CD4-positive, CD25-positive, alpha-beta regulatory T cell (primary cell): ENCODE measurements around the gene CHST14. TPM values are rescaled to one million over a fixed set of nuclear protein-coding genes. Genes with fewer than 3 reads are reported as not detected.

Experiments
- ATAC-seq, 2 donors: fragments of 150-1000 bp; cut with Tn5 transposase; one replicate each; pipeline ENCODE4 v1.10.0; 2021; ENCODE audit warnings: low read depth in 2 of 2, moderate number of reproducible peaks in 2 of 2, moderate library complexity in 1 of 2
- DNase-seq, 3 donors: peaks; one replicate each; pipeline versions ENCODE4 v3.0.0 to v3.0.0-alpha.2; 2012 to 2022; ENCODE audit warnings: mixed read lengths in 1 of 3
- H3K27ac ChIP-seq: one replicate; pipeline ENCODE4 v1.7.0; 2013; ENCODE audit warnings: mild to moderate bottlenecking, low read length; ENCODE audit not compliant: insufficient read depth, poor library complexity, severe bottlenecking
- H3K27me3 ChIP-seq: one replicate; pipeline ENCODE4 v1.7.0; 2013; ENCODE audit warnings: low read length; ENCODE audit not compliant: control insufficient read depth, insufficient read depth
- H3K36me3 ChIP-seq: one replicate; pipeline ENCODE4 v1.7.0; 2013; ENCODE audit warnings: mild to moderate bottlenecking, low read length, moderate library complexity; ENCODE audit not compliant: control insufficient read depth, insufficient read depth
- H3K4me1 ChIP-seq: 2 replicates; pipeline ENCODE4 v1.7.0; 2013; ENCODE audit warnings: mild to moderate bottlenecking, low read length; ENCODE audit not compliant: insufficient read depth, control insufficient read depth, poor library complexity, severe bottlenecking
- H3K4me3 ChIP-seq: one replicate; pipeline ENCODE4 v1.7.0; 2013; ENCODE audit warnings: low read depth, mild to moderate bottlenecking, low read length, moderate library complexity
- H3K9me3 ChIP-seq, 2 experiments: 1 replicate in 1 of 2; 2 replicates in 1 of 2; pipeline ENCODE4 v1.7.0; 2013; ENCODE audit warnings: low read length in 2 of 2, mild to moderate bottlenecking in 1 of 2, moderate library complexity in 1 of 2; ENCODE audit not compliant: control insufficient read depth in 2 of 2
- H3K27ac Mint-ChIP-seq, 3 donors: one replicate each; pipeline ENCODE4 v1.8.0; 2020 to 2022; ENCODE audit warnings: mild to moderate bottlenecking in 3 of 3, mixed read lengths in 3 of 3, moderate library complexity in 2 of 3
- H3K27me3 Mint-ChIP-seq: one replicate; pipeline ENCODE4 v1.8.0; 2022; ENCODE audit warnings: mild to moderate bottlenecking, mixed read lengths
- H3K36me3 Mint-ChIP-seq: one replicate; pipeline ENCODE4 v1.8.0; 2020; ENCODE audit warnings: mixed read lengths
- H3K4me1 Mint-ChIP-seq, 4 donors: one replicate each; pipeline ENCODE4 v1.8.0; 2020 to 2022; ENCODE audit warnings: mixed read lengths in 4 of 4, mild to moderate bottlenecking in 1 of 4
- H3K4me3 Mint-ChIP-seq, 4 donors: one replicate each; pipeline ENCODE4 v1.8.0; 2020 to 2022; ENCODE audit warnings: mild to moderate bottlenecking in 4 of 4, mixed read lengths in 4 of 4, moderate library complexity in 3 of 4
- H3K9me3 Mint-ChIP-seq, 7 donors: one replicate each; pipeline ENCODE4 v1.8.0; 2020 to 2022; ENCODE audit warnings: mixed read lengths in 7 of 7, mild to moderate bottlenecking in 3 of 7, moderate library complexity in 2 of 7
- polyA plus RNA-seq, 4 donors: library from polyadenylated mRNA; unstranded; fragments of 300-500 nt; fragmentation: Illumina TruSeq; gene quantifications; one replicate each; pipeline ENCODE4 v1.2.3, GENCODE V29; 2021
- total RNA-seq: library from RNA; stranded (reverse); gene quantifications from one replicate; pipeline ENCODE4 v1.2.3, GENCODE V29; 2022

The CHST14 gene
- total and polyA plus RNA-seq, 5 donors from 2014 or later: 1.1 to 6.3 (median 1.5) TPM

DNA sequence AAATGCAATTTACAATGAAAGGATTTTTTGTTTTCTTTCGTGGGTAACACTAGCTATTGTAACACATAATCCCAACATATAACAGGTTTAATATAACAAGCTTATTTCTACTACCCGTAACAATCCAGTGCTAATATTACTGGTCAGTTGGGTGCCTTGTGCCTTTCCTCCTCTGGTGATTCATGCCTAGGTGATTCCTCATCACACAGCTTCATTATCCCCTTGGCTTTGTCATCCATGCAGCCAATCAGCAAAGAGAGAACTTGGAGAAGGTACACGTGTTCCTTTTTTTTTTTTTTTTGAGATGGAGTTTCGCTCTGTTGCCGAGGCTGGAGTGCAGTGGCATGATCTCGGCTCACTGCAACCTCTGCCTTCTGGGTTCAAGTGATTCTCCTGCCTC lies 30.7 kb downstream of the CHST14 start:
- Mint-ChIP-seq H3K9me3 (peaks cover 0 to 2% (median 0%) of the 10 kb centered on the region in 7 donors), H3K4me3 (no peak overlapping the region)

DNA sequence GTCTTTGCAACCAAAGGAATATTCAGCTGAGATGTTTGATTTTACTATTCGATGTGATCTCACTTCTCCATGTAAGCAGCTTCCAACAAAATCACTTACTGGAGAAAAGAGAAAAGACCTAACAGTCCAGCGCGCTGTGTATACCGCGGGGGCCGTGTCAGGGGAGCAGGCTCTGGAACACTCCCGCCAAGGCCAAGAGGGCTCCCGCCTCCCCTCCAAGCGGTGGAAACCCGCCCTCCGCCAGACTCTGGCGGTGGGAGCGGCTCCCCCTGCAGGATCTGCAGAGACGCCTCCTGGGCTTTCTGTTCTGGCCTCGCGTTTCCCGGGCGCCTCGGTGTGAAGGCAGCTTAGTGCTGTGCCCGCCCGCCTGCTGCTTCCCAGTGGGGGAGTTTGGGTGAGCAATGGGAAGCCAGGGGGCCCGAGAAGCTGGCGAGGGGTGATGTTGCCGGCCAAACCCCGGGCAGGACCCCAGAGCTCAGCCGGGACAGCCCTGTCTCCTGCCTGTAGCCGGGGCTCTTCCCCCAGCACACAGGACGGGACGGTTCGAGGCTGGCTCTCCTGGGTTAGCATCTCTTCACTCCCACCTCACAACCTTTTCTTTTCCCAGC lies 36.3 kb downstream of the CHST14 start:
- peaks cover 17% of the 10 kb centered on the region for H3K4me1 ChIP-seq
- peaks cover 76% of the 10 kb centered on the region for H3K27me3 Mint-ChIP-seq
- no peaks in the 10 kb centered on the region for H3K9me3 ChIP-seq
- no peaks in the 10 kb centered on the region for H3K36me3 ChIP-seq
- peaks cover 4 to 24% (median 9%) of the 10 kb centered on the region in 4 donors for H3K4me1 Mint-ChIP-seq
- peak overlapping the region in 1 of 3 donors; percentile 14 for H3K27ac Mint-ChIP-seq
- ATAC-seq (peak; percentile 77), DNase-seq (peak; percentile 35 to 66 (median 54))
- H3K9me3 Mint-ChIP-seq: peaks cover 0 to 4% (median 0%) of the 10 kb centered on the region in 7 donors
- H3K36me3 Mint-ChIP-seq: no peaks in the 10 kb centered on the region
- H3K27ac ChIP-seq: no peak overlapping the region
- H3K27me3 ChIP-seq: peaks cover 39% of the 10 kb centered on the region
- peak overlapping the region in 1 of 4 donors; percentile 21 for H3K4me3 Mint-ChIP-seq
- no peak overlapping the region for H3K4me3 ChIP-seq

More for the DNA sequence above, 30.7 kb downstream of the CHST14 start:
- H3K27ac Mint-ChIP-seq: no peak overlapping the region
- no peaks in the 10 kb centered on the region for H3K36me3 Mint-ChIP-seq
- Histone ChIP-seq H3K27me3 (peaks cover 21% of the 10 kb centered on the region), H3K27ac (no peak overlapping the region), H3K4me1 (no peaks in the 10 kb centered on the region), H3K36me3 (no peaks in the 10 kb centered on the region), H3K4me3 (no peak overlapping the region), H3K9me3 (no peaks in the 10 kb centered on the region)
- no peak for DNase-seq
- peaks cover 0 to under 1% (median 0%) of the 10 kb centered on the region in 4 donors for H3K4me1 Mint-ChIP-seq
- ATAC-seq: no peak
- peaks cover 47% of the 10 kb centered on the region for H3K27me3 Mint-ChIP-seq

DNA sequence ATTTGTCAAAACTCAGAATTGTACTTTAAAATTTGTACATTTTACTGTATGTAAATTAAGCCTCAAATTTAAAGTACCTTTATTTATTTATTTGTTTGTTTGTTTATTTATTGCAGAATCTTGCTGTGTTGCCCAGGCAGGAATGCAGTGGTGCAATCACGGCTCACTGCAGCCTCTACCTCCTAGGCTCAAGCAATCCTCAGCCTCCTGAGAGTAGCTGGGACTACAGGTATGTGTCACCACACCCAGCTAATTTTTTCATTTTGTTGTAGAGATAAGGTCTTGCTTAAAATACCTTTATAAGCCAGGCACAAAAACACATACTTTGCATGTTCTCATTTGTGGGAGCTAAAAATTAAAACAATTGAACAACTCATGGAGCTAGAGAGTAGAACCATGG lies 37.4 kb downstream of the CHST14 start:
- H3K27me3 ChIP-seq: peaks cover 34% of the 10 kb centered on the region
- no peak overlapping the region for H3K4me3 Mint-ChIP-seq

DNA sequence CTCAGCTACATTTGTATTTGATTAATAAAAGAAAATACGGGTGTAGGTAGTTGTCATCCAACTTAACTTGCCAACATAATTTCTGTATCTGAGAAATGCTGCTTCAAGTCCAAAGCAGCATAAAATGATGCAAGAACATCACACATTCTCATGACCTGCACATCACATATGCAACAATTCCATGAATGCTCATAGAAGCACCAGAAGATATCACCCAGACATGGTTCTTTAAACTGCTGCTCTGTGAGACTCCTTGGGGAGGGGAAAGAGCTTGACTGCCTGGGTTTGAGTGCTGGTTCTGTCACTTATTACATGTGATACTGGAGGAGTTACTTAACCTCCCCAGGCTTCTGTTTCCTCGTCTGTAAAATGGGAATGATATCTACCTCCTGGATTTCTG lies 39.4 kb downstream of the CHST14 start:
- H3K4me3 Mint-ChIP-seq: peak overlapping the region in 2 of 4 donors; percentile 17 to 42
- H3K27ac Mint-ChIP-seq: no peak overlapping the region
- no peak overlapping the region for H3K4me3 ChIP-seq
- no peak overlapping the region for H3K27ac ChIP-seq
- H3K4me1 ChIP-seq: peaks cover 17% of the 10 kb centered on the region
- no peaks in the 10 kb centered on the region for H3K36me3 ChIP-seq
- H3K27me3 ChIP-seq: peaks cover 38% of the 10 kb centered on the region
- peaks cover 79% of the 10 kb centered on the region for H3K27me3 Mint-ChIP-seq
- DNase-seq: no peak
- no peaks in the 10 kb centered on the region for H3K9me3 ChIP-seq
- peaks cover 3% of the 10 kb centered on the region for H3K36me3 Mint-ChIP-seq
- peaks cover 4 to 28% (median 11%) of the 10 kb centered on the region in 4 donors for H3K4me1 Mint-ChIP-seq
- no peak for ATAC-seq
- H3K9me3 Mint-ChIP-seq: peaks cover 0 to 1% (median 0%) of the 10 kb centered on the region in 7 donors

More for the DNA sequence above, 37.4 kb downstream of the CHST14 start:
- Mint-ChIP-seq H3K36me3 (peaks cover under 1% of the 10 kb centered on the region), H3K27me3 (peaks cover 82% of the 10 kb centered on the region), H3K9me3 (peaks cover 0 to 2% (median 0%) of the 10 kb centered on the region in 7 donors), H3K27ac (no peak overlapping the region), H3K4me1 (peaks cover 4 to 28% (median 11%) of the 10 kb centered on the region in 4 donors)
- Histone ChIP-seq H3K4me1 (peaks cover 17% of the 10 kb centered on the region), H3K27ac (no peak overlapping the region), H3K36me3 (no peaks in the 10 kb centered on the region), H3K9me3 (no peaks in the 10 kb centered on the region), H3K4me3 (no peak overlapping the region)
- DNase-seq (no peak), ATAC-seq (no peak)

DNA sequence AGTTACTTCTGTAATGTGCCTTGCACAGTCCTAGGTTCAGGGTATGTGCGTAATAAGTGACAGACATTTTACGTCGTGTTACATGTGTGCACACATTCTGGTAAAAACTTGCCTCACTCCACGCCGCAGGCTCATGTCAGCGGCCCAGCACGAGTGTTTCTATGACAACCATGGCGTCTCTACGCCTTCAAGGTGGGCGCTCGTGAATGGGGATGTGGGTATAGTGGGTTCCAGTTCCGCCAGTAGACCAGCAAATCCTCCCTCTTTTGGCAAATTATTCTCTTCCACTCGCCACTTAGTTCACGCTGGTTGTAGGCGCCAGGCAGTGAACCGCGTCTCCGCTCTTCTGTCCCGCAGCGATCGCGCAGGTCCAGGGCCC lies 40.3 kb downstream of the CHST14 start:
- peak; percentile 13 to 35 for ATAC-seq
- peaks cover 4 to 28% (median 11%) of the 10 kb centered on the region in 4 donors for H3K4me1 Mint-ChIP-seq
- H3K4me3 Mint-ChIP-seq: peak overlapping the region in 3 of 4 donors; percentile 66 to 76 (median 73)
- Histone ChIP-seq H3K27ac (no peak overlapping the region), H3K4me3 (peak overlapping the region; percentile 55), H3K27me3 (peaks cover 38% of the 10 kb centered on the region), H3K9me3 (no peaks in the 10 kb centered on the region), H3K4me1 (peaks cover 17% of the 10 kb centered on the region), H3K36me3 (no peaks in the 10 kb centered on the region)
- peaks cover 3% of the 10 kb centered on the region for H3K36me3 Mint-ChIP-seq
- H3K27me3 Mint-ChIP-seq: peaks cover 75% of the 10 kb centered on the region
- no peak overlapping the region for H3K27ac Mint-ChIP-seq
- peak in 1 of 3 donors; percentile 20 for DNase-seq
- peaks cover 0 to 1% (median 0%) of the 10 kb centered on the region in 7 donors for H3K9me3 Mint-ChIP-seq

- Histone ChIP-seq H3K4me3 (peak overlapping the region; percentile 55), H3K9me3 (no peaks in the 10 kb centered on the region), H3K27me3 (peaks cover 37% of the 10 kb centered on the region), H3K4me1 (peaks cover 17% of the 10 kb centered on the region), H3K27ac (no peak overlapping the region), H3K36me3 (no peaks in the 10 kb centered on the region)
- Mint-ChIP-seq H3K27me3 (peaks cover 75% of the 10 kb centered on the region), H3K27ac (no peak overlapping the region), H3K9me3 (peaks cover 0 to 1% (median 0%) of the 10 kb centered on the region in 7 donors), H3K4me3 (peak overlapping the region in 3 of 4 donors; percentile 73 to 76 (median 74)), H3K36me3 (peaks cover 3% of the 10 kb centered on the region), H3K4me1 (peaks cover 4 to 26% (median 11%) of the 10 kb centered on the region in 4 donors)
- peak in 1 of 3 donors; percentile 7 for DNase-seq
- peak in 1 of 2 donors; percentile 37 for ATAC-seq
Observed at GRCh38 chr15:40511472-40512133, 40.8 kb downstream of the CHST14 start.

GRCh38 chr15:40512440-40512839 lies 41.7 kb downstream of the CHST14 start:
- Mint-ChIP-seq H3K27me3 (peaks cover 68% of the 10 kb centered on the region), H3K4me3 (peak overlapping the region; percentile 47 to 74 (median 58)), H3K4me1 (peaks cover 4 to 20% (median 11%) of the 10 kb centered on the region in 4 donors), H3K36me3 (peaks cover 3% of the 10 kb centered on the region), H3K27ac (no peak overlapping the region), H3K9me3 (peaks cover 0 to 1% (median 0%) of the 10 kb centered on the region in 7 donors)
- Histone ChIP-seq H3K4me3 (no peak overlapping the region), H3K4me1 (peaks cover 10% of the 10 kb centered on the region), H3K27me3 (peaks cover 37% of the 10 kb centered on the region), H3K36me3 (no peaks in the 10 kb centered on the region), H3K9me3 (no peaks in the 10 kb centered on the region), H3K27ac (no peak overlapping the region)
- ATAC-seq (no peak), DNase-seq (no peak)
